Fibroblast of lung (primary cell): ENCODE data around the gene FSIP2. TPM values are rescaled to one million over a fixed set of nuclear protein-coding genes. Genes with fewer than 3 reads are reported as not detected.

Experiments
- DNase-seq, 2 donors: peaks; one replicate each; pipeline versions ENCODE4 v3.0.0 to v3.0.0-alpha.2; 2010; ENCODE audit warnings: low read depth in 2 of 2
- H2AFZ ChIP-seq: 2 replicates; pipeline ENCODE4 v1.5.1; 2012; ENCODE audit warnings: low read length, control low read depth, inconsistent platforms
- H3K27ac ChIP-seq: 2 replicates; pipeline ENCODE4 v1.5.1; 2011; ENCODE audit warnings: low read length, control low read depth; ENCODE audit not compliant: insufficient read depth
- H3K27me3 ChIP-seq: 2 replicates; pipeline ENCODE4 v1.5.1; 2011; ENCODE audit warnings: mild to moderate bottlenecking, low read length; ENCODE audit not compliant: control insufficient read depth, insufficient read depth
- H3K36me3 ChIP-seq: 2 replicates; pipeline ENCODE4 v1.5.1; 2011; ENCODE audit warnings: low read length; ENCODE audit not compliant: control insufficient read depth, insufficient read depth
- H3K4me1 ChIP-seq: 2 replicates; pipeline ENCODE4 v1.5.1; 2011; ENCODE audit warnings: low read length; ENCODE audit not compliant: control insufficient read depth, insufficient read depth; ENCODE audit errors: extremely low read depth
- H3K4me2 ChIP-seq: 2 replicates; pipeline ENCODE4 v1.5.1; 2011; ENCODE audit warnings: low read length, control low read depth; ENCODE audit not compliant: insufficient read depth; ENCODE audit errors: extremely low read depth
- H3K4me3 ChIP-seq, 4 experiments: fragments of 200-600 bp in 1 of 4; sonication (generic) in 1 of 4; replicated peaks in 1 of 4; 2 replicates each; pipeline ENCODE4 v1.5.1; 2011 to 2016; ENCODE audit warnings: low read length in 4 of 4, low read depth in 3 of 4, mild to moderate bottlenecking in 3 of 4, control low read depth in 2 of 4, inconsistent platforms in 1 of 4, mixed read lengths in 1 of 4; ENCODE audit not compliant: insufficient read depth in 1 of 4; ENCODE audit errors: control extremely low read depth in 1 of 4
- H3K79me2 ChIP-seq: 2 replicates; pipeline ENCODE4 v1.5.1; 2012; ENCODE audit warnings: mild to moderate bottlenecking, low read length, inconsistent platforms; ENCODE audit not compliant: control insufficient read depth, insufficient read depth
- H3K9ac ChIP-seq: 2 replicates; pipeline ENCODE4 v1.5.1; 2011; ENCODE audit warnings: mild to moderate bottlenecking, low read length, control low read depth; ENCODE audit not compliant: insufficient read depth
- H3K9me3 ChIP-seq: 2 replicates; pipeline ENCODE4 v1.5.1; 2012; ENCODE audit warnings: low read depth, low read length; ENCODE audit not compliant: control insufficient read depth, insufficient read depth
- H4K20me1 ChIP-seq: 2 replicates; pipeline ENCODE4 v1.5.1; 2011; ENCODE audit warnings: low read length; ENCODE audit not compliant: control insufficient read depth, insufficient read depth; ENCODE audit errors: extremely low read depth
- EZH2 ChIP-seq: IDR thresholded peaks from 2 replicates; pipeline ENCODE4 v1.5.1; 2012; ENCODE audit warnings: low read length, control low read depth, mild to moderate bottlenecking; ENCODE audit errors: missing control alignments
- polyA plus RNA-seq, 2 donors: library from polyadenylated mRNA; depleted of rRNA in 1 of 2; stranded (reverse) in 1 of 2; unstranded in 1 of 2; fragments of >200 nt; gene quantifications; 2 replicates each; pipeline ENCODE4 v1.2.1, GENCODE V29; 2011 to 2012; ENCODE audit warnings: missing spikeins in 1 of 2
- total RNA-seq: library from RNA; depleted of rRNA; stranded (reverse); fragments of >200 nt; gene quantifications from 2 replicates; pipeline ENCODE4 v1.2.1, GENCODE V29; 2014
- TF ChIP-seq, protein P1 (sequence below), 2 donors: IDR thresholded peaks in 1 of 2; conservative IDR thresholded peaks in 1 of 2; 1 replicate in 1 of 2; 2 replicates in 1 of 2; pipeline ENCODE4 v1.5.1; 2011 to 2012; ENCODE audit warnings: low read length in 2 of 2, control low read depth in 1 of 2, inconsistent platforms in 1 of 2, low read depth in 1 of 2, mild to moderate bottlenecking in 1 of 2

The FSIP2 gene
- total and polyA plus RNA-seq, 2 donors (not counting 1 experiment from before 2014, with no cell fraction given): under 0.01 to 1.7 TPM

- TF ChIP-seq, protein P1, sequence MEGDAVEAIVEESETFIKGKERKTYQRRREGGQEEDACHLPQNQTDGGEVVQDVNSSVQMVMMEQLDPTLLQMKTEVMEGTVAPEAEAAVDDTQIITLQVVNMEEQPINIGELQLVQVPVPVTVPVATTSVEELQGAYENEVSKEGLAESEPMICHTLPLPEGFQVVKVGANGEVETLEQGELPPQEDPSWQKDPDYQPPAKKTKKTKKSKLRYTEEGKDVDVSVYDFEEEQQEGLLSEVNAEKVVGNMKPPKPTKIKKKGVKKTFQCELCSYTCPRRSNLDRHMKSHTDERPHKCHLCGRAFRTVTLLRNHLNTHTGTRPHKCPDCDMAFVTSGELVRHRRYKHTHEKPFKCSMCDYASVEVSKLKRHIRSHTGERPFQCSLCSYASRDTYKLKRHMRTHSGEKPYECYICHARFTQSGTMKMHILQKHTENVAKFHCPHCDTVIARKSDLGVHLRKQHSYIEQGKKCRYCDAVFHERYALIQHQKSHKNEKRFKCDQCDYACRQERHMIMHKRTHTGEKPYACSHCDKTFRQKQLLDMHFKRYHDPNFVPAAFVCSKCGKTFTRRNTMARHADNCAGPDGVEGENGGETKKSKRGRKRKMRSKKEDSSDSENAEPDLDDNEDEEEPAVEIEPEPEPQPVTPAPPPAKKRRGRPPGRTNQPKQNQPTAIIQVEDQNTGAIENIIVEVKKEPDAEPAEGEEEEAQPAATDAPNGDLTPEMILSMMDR (conservative IDR thresholded peaks at IDR 0.05 in 1 of 2, IDR thresholded peaks at IDR 0.05 in 1 of 2; ENCODE audit: low read depth in 1 of 2, low read length in 2 of 2): no peak
- no peak for TF ChIP-seq EZH2
- DNase-seq: no peak
- H3K27ac ChIP-seq: no peak overlapping the region
- no peaks in the 10 kb centered on the region for H3K27me3 ChIP-seq
- no peaks in the 10 kb centered on the region for H4K20me1 ChIP-seq
- no peaks in the 10 kb centered on the region for H3K36me3 ChIP-seq
- H3K79me2 ChIP-seq: no peaks in the 10 kb centered on the region
- H2AFZ ChIP-seq: no peak overlapping the region
- no peaks in the 10 kb centered on the region for H3K9me3 ChIP-seq
- H3K4me1 ChIP-seq: no peaks in the 10 kb centered on the region
- no peak overlapping the region for H3K9ac ChIP-seq
- H3K4me2 ChIP-seq: no peak overlapping the region
- H3K4me3 ChIP-seq: no peak overlapping the region
Observed at GRCh38 chr2:185736210-185736609, 2.4 kb upstream of the FSIP2 start.

DNA sequence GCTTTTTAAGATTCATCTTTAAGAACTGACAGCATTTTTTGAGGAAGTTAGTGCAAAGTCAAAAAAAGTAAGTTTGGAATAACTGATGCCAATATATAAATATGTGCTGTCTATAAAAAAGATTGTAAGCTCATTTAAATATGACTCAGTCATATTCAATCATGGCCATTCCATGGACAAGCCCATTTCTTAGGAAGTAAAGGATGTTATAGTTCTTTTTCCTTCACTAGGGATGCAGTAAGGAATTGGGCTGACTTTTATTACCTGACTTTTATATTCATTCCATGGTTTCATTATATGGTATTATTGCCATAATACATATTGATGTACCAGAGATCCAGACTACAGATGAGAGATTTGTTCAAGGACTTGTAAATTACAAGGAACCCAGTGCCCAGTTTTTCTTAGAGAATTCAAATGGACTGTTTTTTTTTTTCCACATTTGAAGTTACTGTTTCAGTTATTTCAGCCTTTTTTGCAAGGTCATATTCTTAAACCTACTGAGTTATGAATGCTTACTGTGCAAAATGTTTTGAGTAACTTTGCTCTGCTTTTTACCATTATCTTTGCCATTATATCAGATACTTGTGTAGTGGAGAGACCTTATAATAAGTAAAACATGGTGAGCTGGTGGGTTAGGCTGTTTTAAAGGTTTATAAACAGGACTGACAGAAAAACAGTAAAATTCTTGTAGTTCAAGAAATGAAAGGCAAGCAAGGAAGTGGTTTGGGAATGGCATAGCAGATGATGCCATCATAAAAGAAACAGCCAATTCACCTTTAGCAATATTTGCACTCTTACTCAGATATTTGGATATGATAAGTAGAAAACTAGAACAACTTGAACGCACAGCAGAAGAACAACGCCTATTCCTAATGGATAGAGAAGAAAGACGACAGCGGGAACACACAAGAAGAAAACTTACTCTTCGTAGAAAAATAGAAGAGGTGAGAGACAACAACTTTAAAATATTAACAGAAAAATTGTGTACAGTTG lies 7.6 kb downstream of the FSIP2 start:
- H3K79me2 ChIP-seq: no peaks in the 10 kb centered on the region
- no peaks in the 10 kb centered on the region for H3K9me3 ChIP-seq
- H4K20me1 ChIP-seq: no peaks in the 10 kb centered on the region
- no peak overlapping the region for H3K4me2 ChIP-seq
- no peak for DNase-seq
- no peaks in the 10 kb centered on the region for H3K36me3 ChIP-seq
- no peak overlapping the region for H3K27ac ChIP-seq
- no peak overlapping the region for H3K9ac ChIP-seq
- H3K27me3 ChIP-seq: no peaks in the 10 kb centered on the region
- H3K4me1 ChIP-seq: no peaks in the 10 kb centered on the region
- no peak overlapping the region for H3K4me3 ChIP-seq
- H2AFZ ChIP-seq: no peak overlapping the region
- TF ChIP-seq, protein P1 (conservative IDR thresholded peaks at IDR 0.05 in 1 of 2, IDR thresholded peaks at IDR 0.05 in 1 of 2; ENCODE audit: low read depth in 1 of 2, low read length in 2 of 2): no peak
- no peak for TF ChIP-seq EZH2

DNA sequence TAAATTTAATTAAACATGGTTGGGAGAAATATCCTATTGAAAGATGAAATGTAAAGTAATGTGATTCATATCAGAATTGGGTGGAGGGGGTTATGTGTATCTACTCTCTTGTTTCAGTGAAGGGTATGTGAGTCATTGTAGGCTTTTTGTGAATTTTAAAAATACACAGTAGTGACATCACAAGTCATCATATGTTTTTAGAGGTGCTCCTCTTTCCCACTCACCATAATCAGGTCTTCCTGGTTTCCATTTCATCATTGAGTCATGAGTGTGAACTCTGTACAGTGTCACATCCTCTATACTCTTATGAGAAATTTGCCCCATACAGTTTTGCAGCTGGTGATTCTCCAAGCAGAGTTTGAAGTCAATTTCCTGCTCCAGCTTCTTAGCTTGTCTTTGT lies 18.8 kb downstream of the FSIP2 start:
- no peaks in the 10 kb centered on the region for H4K20me1 ChIP-seq
- H2AFZ ChIP-seq: no peak overlapping the region
- no peak overlapping the region for H3K4me2 ChIP-seq
- no peaks in the 10 kb centered on the region for H3K79me2 ChIP-seq
- H3K4me1 ChIP-seq: no peaks in the 10 kb centered on the region
- no peak overlapping the region for H3K9ac ChIP-seq
- peak; percentile 43 to 46 for DNase-seq
- no peak for TF ChIP-seq EZH2
- TF ChIP-seq, protein P1 (conservative IDR thresholded peaks at IDR 0.05 in 1 of 2, IDR thresholded peaks at IDR 0.05 in 1 of 2; ENCODE audit: low read depth in 1 of 2, low read length in 2 of 2): no peak
- no peaks in the 10 kb centered on the region for H3K27me3 ChIP-seq
- no peaks in the 10 kb centered on the region for H3K36me3 ChIP-seq
- no peak overlapping the region for H3K27ac ChIP-seq
- H3K4me3 ChIP-seq: no peak overlapping the region
- no peaks in the 10 kb centered on the region for H3K9me3 ChIP-seq
